GM13976 (cell line): Measurements from ENCODE around the gene ARHGAP15.

Source experiments
- DNase-seq: peaks from one replicate; pipeline ENCODE4 v3.0.0; 2012; ENCODE audit warnings: low spot score
- in situ Hi-C: fragments of 300-500 bp; cut with MboI; formaldehyde crosslinking; loops from one replicate; pipeline ENCODE4 v1.12.0; 2022; ENCODE audit warnings: low sequenced_read_pairs, mixed read lengths, inconsistent platforms; ENCODE audit not compliant: unreplicated experiment
- TF ChIP-seq, protein P1 (sequence below): IDR thresholded peaks from 2 replicates; pipeline ENCODE4 v1.5.1; 2012; ENCODE audit warnings: borderline replicate concordance, mild to moderate bottlenecking; ENCODE audit not compliant: insufficient read depth; ENCODE audit errors: extremely low read depth, missing control alignments, control extremely low read depth

ARHGAP15 gene

DNA sequence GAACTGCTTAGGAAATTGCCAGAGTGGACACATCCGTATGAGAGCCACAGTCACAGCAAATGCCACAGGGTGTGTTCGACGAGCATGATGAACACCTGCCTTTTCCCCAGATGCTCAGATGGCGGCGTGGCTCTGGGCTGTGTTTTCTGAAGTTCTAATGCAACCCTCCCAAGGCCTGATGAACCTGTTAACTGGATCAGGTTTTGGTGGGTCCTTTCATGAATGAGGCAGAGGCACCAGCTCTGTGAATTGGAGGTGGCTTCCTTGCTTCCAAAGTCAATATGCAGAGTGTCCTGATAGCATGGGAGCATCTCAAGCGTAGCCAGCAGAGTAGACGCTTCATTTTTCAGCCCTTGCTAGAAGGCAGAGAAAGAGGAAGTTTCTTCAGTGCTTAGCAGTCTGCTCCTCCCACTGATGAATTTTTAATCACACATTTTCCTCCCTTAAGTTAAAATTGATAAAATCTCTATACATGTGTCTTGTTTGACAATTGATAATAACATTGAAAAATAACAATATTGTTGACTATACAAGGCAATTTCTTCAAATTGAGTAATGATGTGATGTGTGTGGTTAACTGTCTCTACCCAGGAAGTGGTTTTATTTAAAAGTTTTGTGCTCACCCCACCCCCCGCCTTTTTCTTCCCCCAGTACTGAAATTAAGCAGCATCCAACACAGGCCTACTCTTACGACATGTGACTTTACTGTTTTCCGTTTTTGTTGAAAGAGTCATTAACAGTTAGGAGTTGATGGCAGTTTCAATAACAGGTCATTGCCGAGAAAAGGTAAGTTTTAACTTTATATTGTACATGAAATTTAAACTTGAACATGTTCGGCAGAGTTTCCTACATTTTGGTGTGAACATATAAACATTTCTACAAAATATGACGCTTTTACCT lies at the start of gene ARHGAP15:
Gene ARHGAP15, plus strand, starts transcription at position 739 of the 900 bp plus-strand sequence.
- in situ Hi-C loops: no loop called here
- TF ChIP-seq, protein P1, sequence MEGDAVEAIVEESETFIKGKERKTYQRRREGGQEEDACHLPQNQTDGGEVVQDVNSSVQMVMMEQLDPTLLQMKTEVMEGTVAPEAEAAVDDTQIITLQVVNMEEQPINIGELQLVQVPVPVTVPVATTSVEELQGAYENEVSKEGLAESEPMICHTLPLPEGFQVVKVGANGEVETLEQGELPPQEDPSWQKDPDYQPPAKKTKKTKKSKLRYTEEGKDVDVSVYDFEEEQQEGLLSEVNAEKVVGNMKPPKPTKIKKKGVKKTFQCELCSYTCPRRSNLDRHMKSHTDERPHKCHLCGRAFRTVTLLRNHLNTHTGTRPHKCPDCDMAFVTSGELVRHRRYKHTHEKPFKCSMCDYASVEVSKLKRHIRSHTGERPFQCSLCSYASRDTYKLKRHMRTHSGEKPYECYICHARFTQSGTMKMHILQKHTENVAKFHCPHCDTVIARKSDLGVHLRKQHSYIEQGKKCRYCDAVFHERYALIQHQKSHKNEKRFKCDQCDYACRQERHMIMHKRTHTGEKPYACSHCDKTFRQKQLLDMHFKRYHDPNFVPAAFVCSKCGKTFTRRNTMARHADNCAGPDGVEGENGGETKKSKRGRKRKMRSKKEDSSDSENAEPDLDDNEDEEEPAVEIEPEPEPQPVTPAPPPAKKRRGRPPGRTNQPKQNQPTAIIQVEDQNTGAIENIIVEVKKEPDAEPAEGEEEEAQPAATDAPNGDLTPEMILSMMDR: no peak
- peak; percentile 55 for DNase-seq

DNA sequence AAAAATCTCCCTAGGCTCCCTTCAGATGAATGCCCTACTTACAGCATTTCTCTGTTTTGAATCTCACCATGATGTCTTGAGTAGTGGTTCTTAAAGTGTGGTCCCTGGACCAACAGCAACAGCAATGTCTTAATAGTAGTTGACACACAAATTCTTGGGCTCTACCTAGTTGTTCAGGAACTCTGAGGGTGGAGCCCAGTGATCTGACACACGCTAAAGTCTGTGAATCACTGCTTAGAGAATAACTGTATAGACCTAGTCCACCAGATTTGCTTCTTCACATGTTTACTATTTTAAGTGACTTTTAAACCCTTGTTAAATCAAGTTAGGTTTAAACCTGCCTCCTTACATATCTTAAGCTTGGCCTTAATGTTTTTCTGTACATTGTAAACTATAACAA lies 47.6 kb upstream of the ARHGAP15 start:
- TF ChIP-seq, protein P1: no peak
- DNase-seq: no peak
- in situ Hi-C loops: no loop called here

DNA sequence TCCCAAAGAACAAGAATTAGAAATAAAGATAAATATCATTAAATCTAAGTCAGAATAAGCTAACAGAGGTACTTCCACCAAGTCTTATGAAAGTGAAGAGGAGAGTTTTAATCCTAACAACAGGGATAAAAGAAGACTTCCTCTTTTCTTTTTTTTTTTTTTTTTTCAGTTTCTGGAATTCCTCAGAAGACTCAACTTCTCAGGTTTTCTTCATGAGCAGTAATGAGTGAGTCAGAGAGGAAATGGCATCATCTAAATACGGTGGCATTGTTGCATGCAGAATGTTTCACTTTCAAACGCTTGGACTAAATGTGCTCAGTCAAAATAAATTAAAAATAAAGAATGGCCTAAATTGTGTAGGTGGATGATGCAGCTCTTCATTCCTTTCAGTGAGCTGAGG lies 45.6 kb upstream of the ARHGAP15 start:
- no peak for DNase-seq
- TF ChIP-seq, protein P1: no peak
- in situ Hi-C loops: no loop called here

DNA sequence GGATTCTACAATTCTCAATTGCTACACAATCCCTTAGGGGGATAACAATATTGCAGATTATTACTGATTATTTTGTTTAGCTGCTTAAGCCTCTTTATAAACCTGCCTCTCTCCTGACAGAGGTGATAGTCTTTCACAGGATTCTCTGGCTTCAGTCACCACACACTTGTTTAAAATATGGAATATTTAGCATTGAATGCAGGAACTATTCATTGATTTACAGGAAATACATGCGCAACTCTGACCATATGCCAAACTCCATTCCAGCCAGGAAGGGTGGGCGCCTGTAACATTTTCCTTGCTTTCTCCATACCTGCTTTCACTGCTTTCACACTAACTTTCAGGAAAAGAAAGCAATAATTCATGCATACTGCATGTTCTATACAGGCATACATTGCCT lies 44.8 kb upstream of the ARHGAP15 start:
- in situ Hi-C loops: no loop called here
- TF ChIP-seq, protein P1: no peak
- no peak for DNase-seq

DNA sequence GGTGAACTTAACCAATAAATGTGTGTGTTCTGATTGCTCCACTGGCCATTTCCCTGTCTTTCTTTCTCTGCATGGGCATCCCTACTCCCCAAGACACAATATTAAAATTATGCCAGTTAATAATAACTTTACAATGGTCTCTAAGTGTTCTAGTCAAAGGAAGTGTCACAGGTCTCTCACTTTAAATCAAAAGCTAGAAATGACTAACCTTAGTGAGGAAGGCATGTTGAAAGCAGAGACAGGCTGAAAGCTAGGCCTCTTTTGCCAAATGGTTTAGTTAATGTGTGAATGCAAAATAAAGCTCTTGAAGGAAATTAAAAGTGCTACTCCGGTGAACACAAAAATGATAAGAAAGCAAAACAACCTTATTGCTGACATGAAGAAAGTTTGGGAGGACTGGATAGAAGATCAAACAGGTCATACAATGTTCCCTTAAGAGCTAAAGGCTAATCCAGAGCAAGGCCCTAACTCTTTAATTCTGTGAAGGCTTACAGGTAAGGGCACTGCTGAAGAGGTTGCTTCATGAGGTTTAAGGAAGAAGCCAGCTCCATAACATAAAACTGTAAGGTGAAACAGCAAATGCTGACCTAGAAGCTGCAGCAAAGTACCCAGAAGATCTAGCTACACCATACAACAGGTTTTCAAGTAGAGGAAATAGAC lies 44.0 kb upstream of the ARHGAP15 start:
- no peak for DNase-seq
- in situ Hi-C loops: no loop called here
- TF ChIP-seq, protein P1: no peak

DNA sequence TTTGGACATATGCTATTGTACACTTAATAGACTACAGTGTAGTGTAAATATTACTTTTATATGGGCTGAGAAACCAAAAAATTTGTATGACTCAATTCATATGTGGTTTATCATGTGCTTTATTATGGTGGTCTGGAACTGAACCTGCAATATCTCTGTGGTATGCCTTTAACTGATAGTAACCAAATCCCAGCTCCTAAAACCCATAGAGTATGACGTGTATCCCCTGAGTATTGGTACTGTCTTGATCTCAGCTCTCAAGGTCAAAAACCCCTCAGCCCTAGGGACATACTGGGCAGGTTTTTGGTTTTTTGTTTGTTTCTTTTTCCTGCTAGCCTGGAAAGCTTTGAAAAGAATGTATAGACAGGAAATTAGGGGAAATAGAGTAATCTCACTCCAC lies 42.2 kb upstream of the ARHGAP15 start:
- TF ChIP-seq, protein P1: no peak
- DNase-seq: no peak
- in situ Hi-C loops: no loop called here
